ENCODE measurements around the gene DNAJB2. TPM values are rescaled to one million over a fixed set of nuclear protein-coding genes. Genes with fewer than 3 reads are reported as not detected.
A peak's percentile ranks its signal among the peaks of the same experiment; 100 is the strongest.

The DNAJB2 gene
- total RNA-seq, 1 experiment from 2014 or later: 66.2 TPM

- intact Hi-C loops (cut with micrococcal nuclease; ENCODE audit: unreplicated experiment): no loop called here
- ChIA-PET CTCF (interaction anchor here (0.5 to 0.6 kb wide), 2 partner anchors 101 to 179 kb away, joined by 3 to 5 read pairs; no protein-coding TSS in a partner anchor), POLR2A (interaction anchor here (0.6 kb wide), 1 partner anchor 236 kb away, joined by 13 read pairs; no protein-coding TSS in a partner anchor)
These were observed 29.0 kb upstream of the DNAJB2 start for GRCh38 chr2:219250049-219250781.

DNA sequence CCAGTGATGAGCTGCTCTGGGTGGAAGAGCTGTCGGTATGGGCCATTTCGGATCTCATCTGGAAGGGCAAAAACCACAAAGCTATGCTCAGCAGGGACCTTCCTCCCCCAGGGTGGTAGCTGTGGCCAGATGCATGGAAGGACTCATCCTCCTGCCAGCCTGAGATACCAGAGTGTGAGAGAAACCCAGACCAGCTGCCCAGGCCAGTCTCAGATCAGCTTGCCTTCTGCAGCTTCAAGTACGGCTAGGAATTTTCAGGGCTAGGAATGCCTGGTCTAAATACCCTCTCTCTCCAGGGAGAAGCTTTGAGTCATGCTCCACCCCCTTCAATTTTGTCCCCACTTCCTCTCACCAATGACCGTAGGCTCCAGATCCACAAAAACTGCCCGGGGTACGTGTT lies 27.5 kb upstream of the DNAJB2 start:
- in situ Hi-C loops (cut with HindIII; ENCODE audit: low pct_unique_long_range_greater_than_20kb, low sequenced_read_pairs) (no loop called here), intact Hi-C loops (cut with micrococcal nuclease; ENCODE audit: unreplicated experiment) (no loop called here)
- ChIA-PET POLR2A (no interaction called here), CTCF (interaction anchor here (0.6 kb wide), 1 partner anchor 136 kb away, joined by 3 read pairs; the partner anchor contains the start of gene DNPEP)
- H3K27me3 ChIP-seq (ENCODE audit: control insufficient read depth, insufficient read depth, low read length): peaks cover 8% of the 10 kb centered on the region
- H3K27ac ChIP-seq (ENCODE audit: low read length): no peak overlapping the region
- peaks cover 37% of the 10 kb centered on the region for H3K4me1 ChIP-seq (ENCODE audit: control insufficient read depth, insufficient read depth, low read length)
- BruUV-seq (replicated peaks): no TSS peak
- no peaks in the 10 kb centered on the region; the same call in 1 of the 2 replicates for H3K36me3 ChIP-seq (ENCODE audit: control insufficient read depth, insufficient read depth, low read length)
- DNase-seq (ENCODE audit: low read depth, low spot score): no peak
- TF ChIP-seq TCF7L2 (IDR thresholded peaks at IDR 0.05; ENCODE audit: low read depth, low read length): no peak
- no peak for TF ChIP-seq POLR2AphosphoS5 (IDR thresholded peaks at IDR 0.05; ENCODE audit: low read depth, low read length)
- no peak for TF ChIP-seq REST (IDR thresholded peaks at IDR 0.05; ENCODE audit: insufficient read depth in 1 of 2, low read depth in 2 of 2, low read length in 1 of 2)
- no peak for TF ChIP-seq SIN3A (IDR thresholded peaks at IDR 0.05; ENCODE audit: borderline replicate concordance, insufficient read depth, low read depth, low read length)
- TF ChIP-seq, protein P1, sequence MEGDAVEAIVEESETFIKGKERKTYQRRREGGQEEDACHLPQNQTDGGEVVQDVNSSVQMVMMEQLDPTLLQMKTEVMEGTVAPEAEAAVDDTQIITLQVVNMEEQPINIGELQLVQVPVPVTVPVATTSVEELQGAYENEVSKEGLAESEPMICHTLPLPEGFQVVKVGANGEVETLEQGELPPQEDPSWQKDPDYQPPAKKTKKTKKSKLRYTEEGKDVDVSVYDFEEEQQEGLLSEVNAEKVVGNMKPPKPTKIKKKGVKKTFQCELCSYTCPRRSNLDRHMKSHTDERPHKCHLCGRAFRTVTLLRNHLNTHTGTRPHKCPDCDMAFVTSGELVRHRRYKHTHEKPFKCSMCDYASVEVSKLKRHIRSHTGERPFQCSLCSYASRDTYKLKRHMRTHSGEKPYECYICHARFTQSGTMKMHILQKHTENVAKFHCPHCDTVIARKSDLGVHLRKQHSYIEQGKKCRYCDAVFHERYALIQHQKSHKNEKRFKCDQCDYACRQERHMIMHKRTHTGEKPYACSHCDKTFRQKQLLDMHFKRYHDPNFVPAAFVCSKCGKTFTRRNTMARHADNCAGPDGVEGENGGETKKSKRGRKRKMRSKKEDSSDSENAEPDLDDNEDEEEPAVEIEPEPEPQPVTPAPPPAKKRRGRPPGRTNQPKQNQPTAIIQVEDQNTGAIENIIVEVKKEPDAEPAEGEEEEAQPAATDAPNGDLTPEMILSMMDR (IDR thresholded peaks at IDR 0.05): no peak
- no peak overlapping the region for H3K4me3 ChIP-seq (ENCODE audit: low read depth in 2 of 2, low read length in 2 of 2)
- no peaks in the 10 kb centered on the region for H3K9me3 ChIP-seq (ENCODE audit: control insufficient read depth, insufficient read depth, low read depth, low read length)
- no peak for ATAC-seq

More at GRCh38 chr2:219250049-219250781, 29.0 kb upstream of the DNAJB2 start:
- H3K9me3 ChIP-seq (ENCODE audit: control insufficient read depth, insufficient read depth, low read depth, low read length): no peaks in the 10 kb centered on the region
- in situ Hi-C loops (cut with HindIII; ENCODE audit: low pct_unique_long_range_greater_than_20kb, low sequenced_read_pairs): no loop called here
- peaks cover 45% of the 10 kb centered on the region for H3K4me1 ChIP-seq (ENCODE audit: control insufficient read depth, insufficient read depth, low read length)
- no peak for TF ChIP-seq TCF7L2 (IDR thresholded peaks at IDR 0.05; ENCODE audit: low read depth, low read length)
- no peak for TF ChIP-seq REST (IDR thresholded peaks at IDR 0.05; ENCODE audit: insufficient read depth in 1 of 2, low read depth in 2 of 2, low read length in 1 of 2)
- no peak for TF ChIP-seq SIN3A (IDR thresholded peaks at IDR 0.05; ENCODE audit: borderline replicate concordance, insufficient read depth, low read depth, low read length)
- no peak for TF ChIP-seq POLR2AphosphoS5 (IDR thresholded peaks at IDR 0.05; ENCODE audit: low read depth, low read length)
- TF ChIP-seq, protein P1 (IDR thresholded peaks at IDR 0.05): no peak
- no peak for DNase-seq (ENCODE audit: low read depth, low spot score)
- no TSS peak for BruUV-seq (replicated peaks)
- peak overlapping the region; percentile 65; the same call in 1 of the 2 replicates for H3K27ac ChIP-seq (ENCODE audit: low read length)
- no peak for ATAC-seq
- no peak overlapping the region for H3K4me3 ChIP-seq (ENCODE audit: low read depth in 2 of 2, low read length in 2 of 2)
- no peaks in the 10 kb centered on the region; the same call in 1 of the 2 replicates for H3K36me3 ChIP-seq (ENCODE audit: control insufficient read depth, insufficient read depth, low read length)
- peaks cover 5% of the 10 kb centered on the region for H3K27me3 ChIP-seq (ENCODE audit: control insufficient read depth, insufficient read depth, low read length)

Data from Panc1 (cell line).